SK-N-SH (cell line): ENCODE data around the gene VTN.

Experiments used
- CTCF ChIP-seq: fragments of 200-600 bp; sonication (generic); IDR thresholded peaks from 2 replicates; pipeline ENCODE4 v1.6.1; 2017; ENCODE audit warnings: antibody characterized with exemption, mild to moderate bottlenecking, moderate library complexity
- FOXJ3 ChIP-seq: sonication (generic); formaldehyde crosslinking; IDR thresholded peaks from 2 replicates; pipeline ENCODE4 v1.5.1; 2020; ENCODE audit warnings: mild to moderate bottlenecking, missing genetic modification reagents
- GABPA ChIP-seq: IDR thresholded peaks from 2 replicates; pipeline ENCODE4 v1.4.0; 2012; ENCODE audit warnings: low read depth, mild to moderate bottlenecking
- TCF12 ChIP-seq: IDR thresholded peaks from 2 replicates; pipeline ENCODE4 v1.4.0; 2012

GRCh38 chr17:28402844-28403243 lies 32.7 kb upstream of the VTN start:
- no peak for TF ChIP-seq CTCF
- no peak for TF ChIP-seq FOXJ3
- TF ChIP-seq GABPA = no peak
- no peak for TF ChIP-seq TCF12
